T-helper 22 cell (primary cell): ENCODE measurements around the gene LTB4R.

Experiments used
- DNase-seq: peaks from one replicate; pipeline ENCODE4 v3.0.0-alpha.2; 2020; ENCODE audit warnings: low read depth

Gene LTB4R

DNA sequence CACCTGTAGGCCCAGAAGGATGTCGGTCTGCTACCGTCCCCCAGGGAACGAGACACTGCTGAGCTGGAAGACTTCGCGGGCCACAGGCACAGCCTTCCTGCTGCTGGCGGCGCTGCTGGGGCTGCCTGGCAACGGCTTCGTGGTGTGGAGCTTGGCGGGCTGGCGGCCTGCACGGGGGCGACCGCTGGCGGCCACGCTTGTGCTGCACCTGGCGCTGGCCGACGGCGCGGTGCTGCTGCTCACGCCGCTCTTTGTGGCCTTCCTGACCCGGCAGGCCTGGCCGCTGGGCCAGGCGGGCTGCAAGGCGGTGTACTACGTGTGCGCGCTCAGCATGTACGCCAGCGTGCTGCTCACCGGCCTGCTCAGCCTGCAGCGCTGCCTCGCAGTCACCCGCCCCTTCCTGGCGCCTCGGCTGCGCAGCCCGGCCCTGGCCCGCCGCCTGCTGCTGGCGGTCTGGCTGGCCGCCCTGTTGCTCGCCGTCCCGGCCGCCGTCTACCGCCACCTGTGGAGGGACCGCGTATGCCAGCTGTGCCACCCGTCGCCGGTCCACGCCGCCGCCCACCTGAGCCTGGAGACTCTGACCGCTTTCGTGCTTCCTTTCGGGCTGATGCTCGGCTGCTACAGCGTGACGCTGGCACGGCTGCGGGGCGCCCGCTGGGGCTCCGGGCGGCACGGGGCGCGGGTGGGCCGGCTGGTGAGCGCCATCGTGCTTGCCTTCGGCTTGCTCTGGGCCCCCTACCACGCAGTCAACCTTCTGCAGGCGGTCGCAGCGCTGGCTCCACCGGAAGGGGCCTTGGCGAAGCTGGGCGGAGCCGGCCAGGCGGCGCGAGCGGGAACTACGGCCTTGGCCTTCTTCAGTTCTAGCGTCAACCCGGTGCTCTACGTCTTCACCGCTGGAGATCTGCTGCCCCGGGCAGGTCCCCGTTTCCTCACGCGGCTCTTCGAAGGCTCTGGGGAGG is at the start of gene LTB4R:
TSS of gene LTB4R (plus strand) at position 857 of the 959 bp plus-strand sequence. CDS start 4,150 bp downstream, outside the sequence.
- peak; percentile 59 for DNase-seq

GRCh38 chr14:24261969-24262327 is 49.4 kb upstream of the LTB4R start:
- no peak for DNase-seq

DNA sequence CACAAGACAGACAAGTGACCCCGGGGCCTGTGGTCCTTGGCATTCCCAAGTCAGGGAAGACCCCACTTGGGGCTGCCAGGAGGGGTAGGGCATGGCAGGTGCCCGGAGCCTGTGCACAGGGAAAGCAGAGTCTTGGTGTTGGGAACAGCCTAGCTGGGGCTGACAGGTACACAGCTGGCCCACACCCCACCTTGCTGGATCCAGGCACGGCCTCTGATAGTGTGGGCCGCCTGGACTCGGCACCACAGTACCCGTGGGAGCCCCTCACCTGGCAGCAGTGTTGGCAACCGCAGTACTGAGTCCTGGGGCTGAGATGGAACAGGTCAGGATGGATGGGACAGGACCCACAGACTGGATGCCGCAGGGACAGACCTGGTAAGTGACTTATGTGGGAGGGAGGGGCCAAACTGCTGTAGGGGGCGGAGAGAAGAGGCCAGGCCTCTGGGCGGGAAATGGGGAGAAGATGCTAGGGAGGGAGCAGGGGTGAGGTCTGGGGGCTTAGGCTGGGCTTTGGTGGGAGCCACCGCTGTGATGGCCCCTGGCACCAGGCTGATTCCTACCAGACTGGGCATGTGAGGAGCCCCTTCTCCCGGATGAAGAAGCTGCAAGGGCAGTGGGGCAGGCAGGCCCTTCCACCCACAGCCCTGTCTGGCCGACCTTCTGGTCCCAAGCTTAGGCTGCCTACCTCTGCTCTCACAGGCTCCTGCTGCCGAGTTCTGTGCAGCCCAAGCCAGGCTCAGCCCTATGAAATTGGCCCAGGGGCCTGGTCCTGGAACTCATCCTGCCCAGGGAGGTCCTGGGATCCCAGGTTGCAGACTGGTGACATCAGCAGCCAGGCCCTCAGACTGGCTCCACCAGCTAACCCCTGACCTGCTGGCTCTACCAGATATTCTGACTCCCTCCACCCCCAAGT is 48.2 kb upstream of the LTB4R start, which contains the start of gene TGM1:
TSS of gene TGM1 (minus strand) at position 357 of the 913 bp plus-strand sequence. CDS start 825 bp downstream, outside the sequence.
- no peak for DNase-seq

GRCh38 chr14:24263848-24264247 is 47.5 kb upstream of the LTB4R start:
- DNase-seq = no peak

DNA sequence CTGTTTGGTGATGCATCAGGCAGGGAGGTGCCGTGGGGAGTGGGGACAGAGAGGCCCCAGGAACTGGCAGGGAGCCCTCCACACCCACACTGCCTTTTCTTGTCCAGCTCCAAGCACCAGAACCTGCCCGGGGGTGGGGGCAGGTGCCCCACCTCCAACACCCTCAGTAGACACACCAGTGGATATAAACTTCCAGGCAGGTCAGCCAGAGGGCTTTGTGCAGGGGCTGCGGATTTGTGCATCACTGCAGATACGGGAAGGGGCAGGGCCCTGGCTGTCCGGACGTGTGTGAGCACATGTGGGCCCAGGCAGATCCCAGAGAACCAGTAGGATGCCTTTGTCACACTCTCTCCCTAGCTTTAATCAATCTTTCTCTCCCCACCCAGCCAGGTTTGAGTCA is 47.0 kb upstream of the LTB4R start:
- DNase-seq = no peak

DNA sequence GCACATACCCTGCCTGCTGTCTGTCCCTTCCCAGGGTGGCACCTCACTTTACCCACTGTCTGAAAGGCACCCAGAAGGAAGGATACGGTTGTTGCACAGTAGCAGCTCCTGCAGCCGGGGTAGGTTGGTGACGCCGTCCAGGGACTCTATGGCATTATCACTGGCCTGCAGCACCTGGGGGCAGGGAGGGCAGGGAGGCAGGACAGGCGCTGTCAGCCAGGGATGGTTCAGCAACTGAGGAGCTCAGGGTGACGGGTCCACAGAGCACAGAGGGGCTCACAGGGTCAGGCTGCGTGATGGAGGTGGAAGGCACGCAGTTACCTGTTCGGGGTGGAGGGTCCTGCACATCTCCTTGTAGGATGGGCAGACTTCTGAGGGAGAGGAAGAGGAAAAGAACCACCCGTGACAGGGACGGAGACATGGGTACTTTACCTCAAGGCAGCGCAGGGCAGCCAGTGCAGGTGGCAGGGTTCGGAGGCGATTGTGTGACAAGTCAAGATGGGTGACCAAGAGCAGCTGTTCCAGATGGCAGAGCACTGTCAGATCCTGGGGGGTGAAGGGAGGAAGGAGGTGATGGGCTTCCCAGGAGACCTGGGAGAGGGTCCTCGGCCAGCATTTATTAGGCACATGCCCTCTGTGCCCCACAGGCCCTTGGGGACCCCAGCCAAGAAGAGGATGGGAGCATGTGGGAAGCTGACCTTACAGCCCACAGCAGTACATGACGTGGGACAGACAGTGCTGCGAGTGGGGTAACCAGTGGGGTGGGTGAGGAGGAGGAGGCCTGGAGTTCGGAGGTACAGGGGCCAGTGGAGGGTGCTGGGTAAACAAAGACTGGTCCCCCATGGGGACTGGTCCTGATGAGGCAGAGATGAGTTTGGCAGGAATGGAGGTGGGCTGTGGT is 44.7 kb upstream of the LTB4R start:
- DNase-seq = no peak

DNA sequence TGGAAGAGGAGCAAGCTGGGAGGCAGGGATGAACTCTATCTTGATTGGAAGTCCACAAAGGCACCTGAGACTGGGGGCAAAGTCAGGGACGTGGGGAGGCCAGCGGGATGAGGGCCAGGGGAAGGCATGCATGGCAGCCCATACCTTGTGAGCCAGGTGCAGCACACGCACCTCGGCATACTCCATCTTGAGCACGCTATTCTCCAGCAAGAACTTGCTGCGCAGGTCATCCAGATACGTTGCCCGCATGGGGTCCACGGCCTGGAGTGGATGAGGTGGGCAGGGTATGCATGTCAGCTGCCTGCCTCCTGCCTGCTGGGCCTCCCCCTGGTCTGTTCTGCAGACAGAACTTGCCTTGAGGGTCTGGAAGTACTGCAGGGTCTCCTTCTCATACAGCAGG is 43.8 kb upstream of the LTB4R start:
- no peak for DNase-seq

- no peak for DNase-seq
Measured at GRCh38 chr14:24268225-24268624, 43.1 kb upstream of the LTB4R start.

DNA sequence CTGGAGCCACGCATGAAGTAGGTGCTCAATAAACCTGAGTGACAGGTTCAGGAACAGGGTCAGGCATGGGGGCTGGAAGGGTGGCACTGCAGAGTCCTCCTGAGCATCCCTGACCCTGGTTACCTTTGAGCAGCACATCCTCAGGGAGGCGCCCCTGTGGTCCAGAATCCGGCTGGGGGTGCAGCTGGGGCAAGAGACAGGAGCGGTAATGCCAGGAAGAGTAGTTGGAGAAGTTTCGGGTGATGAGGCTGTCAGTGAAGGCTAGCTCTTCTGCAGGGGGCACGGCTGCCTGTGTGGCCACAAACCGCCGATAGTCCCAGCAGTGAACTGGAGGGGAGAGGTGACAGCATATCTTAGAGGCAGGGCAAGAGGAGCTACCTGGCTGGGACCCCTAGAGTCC is 41.9 kb upstream of the LTB4R start:
- DNase-seq = no peak

- no peak for DNase-seq
Measured at GRCh38 chr14:24269910-24270536, 41.3 kb upstream of the LTB4R start.

- DNase-seq = no peak
Measured at GRCh38 chr14:24270537-24271133, 40.7 kb upstream of the LTB4R start.

- peak; percentile 87 for DNase-seq
Measured at GRCh38 chr14:24271134-24271833, 40.0 kb upstream of the LTB4R start, which contains the start of gene RABGGTA. RABGGTA (minus strand) TSS chr14:24271597; CDS start chr14:24271115, 482 bp downstream.

DNA sequence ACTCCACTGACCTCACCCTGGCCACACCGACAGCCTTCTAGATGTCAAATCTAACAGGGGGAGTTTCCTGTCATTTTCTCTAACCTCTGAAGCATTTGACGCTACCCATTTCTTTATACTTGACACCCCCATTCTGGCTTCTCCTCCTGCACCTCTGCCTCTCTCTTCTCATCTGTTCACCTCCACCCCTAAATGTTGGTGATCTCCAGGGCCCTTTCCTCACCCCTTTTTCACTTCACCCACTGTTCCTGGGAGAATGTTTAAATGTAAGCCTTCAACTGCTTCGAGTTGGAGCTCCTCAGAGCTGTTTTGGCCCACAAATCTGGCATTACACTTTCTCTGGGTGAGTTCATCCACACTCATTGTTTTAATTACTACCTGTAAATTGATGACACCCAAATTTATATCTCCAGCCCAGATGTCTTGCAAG is 39.5 kb upstream of the LTB4R start:
- DNase-seq = no peak

GRCh38 chr14:24272467-24272866 is 38.8 kb upstream of the LTB4R start:
- DNase-seq = no peak

- DNase-seq = no peak
Measured at GRCh38 chr14:24273422-24273998, 37.8 kb upstream of the LTB4R start.

DNA sequence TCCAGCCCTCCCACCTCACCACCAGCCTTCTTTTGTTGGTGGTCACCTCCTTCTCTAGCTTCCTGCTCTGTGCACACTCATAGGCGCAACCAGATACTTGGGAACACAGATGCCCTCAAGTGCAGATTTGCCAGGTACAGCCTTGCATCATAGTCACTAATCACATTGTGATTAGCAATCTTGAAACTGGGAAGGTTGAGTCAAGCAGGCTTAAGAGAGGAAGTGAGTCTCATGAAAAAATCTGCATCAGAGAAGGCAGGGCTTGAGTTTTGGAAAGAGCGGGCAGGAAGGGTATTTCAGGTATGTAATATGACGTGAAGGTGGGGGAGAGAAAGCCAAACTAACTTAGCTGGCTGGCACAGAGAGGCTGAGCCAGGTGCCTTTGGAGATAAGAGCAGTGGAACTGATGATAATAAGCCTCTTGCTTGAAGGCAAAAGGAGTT is 37.2 kb upstream of the LTB4R start:
- peak; percentile 14 for DNase-seq

DNA sequence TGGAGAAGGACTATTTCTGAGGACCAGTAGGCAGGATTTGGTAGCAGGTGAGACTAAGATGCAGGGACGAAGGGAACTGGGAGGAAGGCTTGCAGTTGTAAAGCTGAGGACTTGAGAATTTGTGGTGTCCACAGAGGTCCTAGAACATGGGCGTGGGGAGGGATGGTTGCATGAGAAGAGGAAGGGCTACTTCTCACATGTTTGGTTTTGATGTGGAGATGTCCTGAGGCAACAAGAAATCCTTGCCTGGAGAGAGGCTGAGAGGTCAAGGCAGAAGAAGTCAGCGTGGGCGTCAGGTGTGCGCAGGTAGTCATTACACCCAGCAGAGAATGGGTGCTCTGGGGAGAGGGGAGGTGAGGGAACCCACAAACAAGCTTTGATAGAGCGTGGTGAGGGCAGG is 34.2 kb upstream of the LTB4R start:
- DNase-seq = no peak

GRCh38 chr14:24277606-24278321 is 33.5 kb upstream of the LTB4R start:
- DNase-seq = no peak

- DNase-seq = no peak
Measured at GRCh38 chr14:24278424-24278823, 32.9 kb upstream of the LTB4R start.
